GM19035 (cell line): ENCODE data around the gene ZMYND19.
"Not testable (repeated sequence)": the region's sequence is repeated elsewhere in the genome, so short reads cannot be mapped to it uniquely, and the experiment has no call there.

ENCODE experiments used
- ATAC-seq: cut with Tn5 transposase; IDR thresholded peaks from one replicate; pipeline ENCODE4 v1.9.1; 2021; ENCODE audit not compliant: unreplicated experiment

ZMYND19 gene

GRCh38 chr9:137564134-137564533 lies 26.2 kb downstream of the ZMYND19 start:
- no peak for ATAC-seq

- no peak for ATAC-seq
Observed at GRCh38 chr9:137558127-137558526, 32.2 kb downstream of the ZMYND19 start.

DNA sequence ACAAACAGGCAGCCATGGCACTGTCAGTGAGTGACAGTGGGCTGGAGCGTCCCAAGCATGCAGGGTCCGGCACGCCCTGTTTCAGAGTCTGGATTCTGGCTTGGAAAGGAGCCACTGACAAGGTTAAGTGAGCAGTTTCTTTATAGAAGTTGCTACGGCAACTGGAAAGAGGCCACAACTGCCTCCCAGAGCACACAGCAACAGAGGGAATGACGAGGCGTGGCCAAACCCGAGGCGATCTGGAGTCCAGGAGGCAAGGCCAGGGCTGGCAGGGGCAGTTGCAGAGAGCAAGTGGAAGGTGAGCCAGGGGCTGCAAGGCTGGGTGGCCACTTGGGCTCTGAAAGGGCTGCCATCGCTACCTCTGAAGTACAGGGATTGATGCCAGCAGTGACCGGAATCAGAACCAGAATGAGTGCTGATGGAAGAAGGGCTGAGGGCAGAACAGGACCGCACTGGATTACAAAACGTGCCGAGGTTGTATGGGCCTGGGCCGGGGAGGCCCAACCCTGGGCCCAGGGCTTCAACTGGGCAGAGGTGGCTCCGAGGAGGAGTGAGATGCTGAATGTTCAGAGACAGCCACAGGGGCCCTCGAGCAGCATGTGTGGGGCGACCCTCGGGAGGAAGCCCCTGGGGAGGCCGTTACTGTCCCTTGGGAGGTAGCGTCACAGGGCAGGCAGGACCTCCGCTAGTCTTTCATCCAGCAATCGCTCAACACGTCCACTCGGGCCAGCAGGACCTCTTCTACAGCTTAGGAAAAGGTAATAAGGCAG lies 34.1 kb downstream of the ZMYND19 start:
- ATAC-seq, result no peak

DNA sequence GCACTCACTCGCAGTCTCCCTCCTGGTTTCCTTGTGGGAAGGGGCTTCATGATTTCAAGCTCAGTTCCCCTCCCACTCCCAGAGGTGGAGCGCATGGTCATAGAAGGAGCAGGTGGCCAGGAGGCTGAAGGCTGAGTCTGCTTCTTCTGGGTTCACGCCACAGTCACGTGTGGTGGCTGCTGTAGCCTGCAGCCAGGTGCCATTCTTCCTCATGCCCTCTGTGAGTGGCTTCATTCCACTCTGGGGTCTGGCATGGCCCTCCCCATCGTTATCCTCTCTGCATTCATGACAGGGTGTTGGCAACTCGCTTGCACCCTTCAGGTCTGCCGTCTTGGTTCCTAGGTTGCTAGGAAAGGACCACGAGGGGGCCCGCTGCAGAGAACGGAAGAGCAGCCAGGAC lies 35.1 kb downstream of the ZMYND19 start:
- ATAC-seq, result no peak

GRCh38 chr9:137554349-137554748 lies 36.0 kb downstream of the ZMYND19 start:
- no peak for ATAC-seq

DNA sequence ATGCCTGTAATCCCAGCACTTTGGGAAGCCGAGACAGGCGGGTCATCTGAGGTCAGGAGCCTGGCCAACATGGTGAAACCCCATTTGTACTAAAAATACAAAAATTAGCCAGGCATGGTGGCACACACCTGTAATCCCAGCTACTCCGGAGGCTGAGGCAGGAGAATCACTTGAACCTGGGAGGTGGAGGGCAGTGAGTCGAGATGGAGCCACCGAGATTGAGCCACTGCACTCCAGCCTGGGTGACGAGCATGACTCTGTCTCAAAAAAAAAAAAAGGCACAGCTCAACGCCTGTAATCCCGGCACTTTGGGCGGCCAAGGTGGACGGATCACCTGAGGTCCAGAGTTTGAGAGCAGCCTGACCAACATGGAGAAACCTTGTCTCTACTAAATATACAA lies 36.7 kb downstream of the ZMYND19 start:
- not testable (repeated sequence) for ATAC-seq

- peak; percentile 10 for ATAC-seq
Observed at GRCh38 chr9:137552022-137552768, 38.1 kb downstream of the ZMYND19 start.

GRCh38 chr9:137551264-137552021 lies 38.9 kb downstream of the ZMYND19 start, which contains the start of gene MRPL41:
Gene MRPL41 (plus strand): TSS chr9:137551879. CDS start chr9:137552082, 203 bp downstream.
- peak; percentile 80 for ATAC-seq

- not testable (repeated sequence) for ATAC-seq
Observed at GRCh38 chr9:137550958-137551263, 39.4 kb downstream of the ZMYND19 start.

DNA sequence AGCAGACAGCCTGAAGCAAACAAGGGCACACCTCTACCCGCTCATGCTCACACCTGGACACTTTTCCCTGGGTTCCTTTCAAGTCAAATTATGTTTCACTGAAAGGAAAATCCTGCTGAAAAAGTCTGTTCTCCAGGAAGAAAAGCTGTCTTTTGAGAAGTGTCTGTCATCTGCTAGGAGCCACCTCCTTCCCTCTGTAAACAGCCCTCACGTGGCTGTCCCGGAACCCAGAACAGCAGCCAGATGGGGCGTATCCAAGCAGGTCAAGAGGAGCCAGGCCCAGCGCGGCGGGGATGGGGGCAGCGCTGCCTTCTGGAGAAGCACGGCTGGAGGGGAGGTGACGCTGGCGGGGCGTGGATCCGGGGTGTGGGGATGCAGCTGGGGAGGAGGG lies 40.1 kb downstream of the ZMYND19 start, which contains the start of gene PNPLA7:
TSS of gene PNPLA7 (minus strand) at position 172 of the 391 bp plus-strand sequence. CDS start 205 bp downstream, outside the sequence.
- no peak for ATAC-seq

DNA sequence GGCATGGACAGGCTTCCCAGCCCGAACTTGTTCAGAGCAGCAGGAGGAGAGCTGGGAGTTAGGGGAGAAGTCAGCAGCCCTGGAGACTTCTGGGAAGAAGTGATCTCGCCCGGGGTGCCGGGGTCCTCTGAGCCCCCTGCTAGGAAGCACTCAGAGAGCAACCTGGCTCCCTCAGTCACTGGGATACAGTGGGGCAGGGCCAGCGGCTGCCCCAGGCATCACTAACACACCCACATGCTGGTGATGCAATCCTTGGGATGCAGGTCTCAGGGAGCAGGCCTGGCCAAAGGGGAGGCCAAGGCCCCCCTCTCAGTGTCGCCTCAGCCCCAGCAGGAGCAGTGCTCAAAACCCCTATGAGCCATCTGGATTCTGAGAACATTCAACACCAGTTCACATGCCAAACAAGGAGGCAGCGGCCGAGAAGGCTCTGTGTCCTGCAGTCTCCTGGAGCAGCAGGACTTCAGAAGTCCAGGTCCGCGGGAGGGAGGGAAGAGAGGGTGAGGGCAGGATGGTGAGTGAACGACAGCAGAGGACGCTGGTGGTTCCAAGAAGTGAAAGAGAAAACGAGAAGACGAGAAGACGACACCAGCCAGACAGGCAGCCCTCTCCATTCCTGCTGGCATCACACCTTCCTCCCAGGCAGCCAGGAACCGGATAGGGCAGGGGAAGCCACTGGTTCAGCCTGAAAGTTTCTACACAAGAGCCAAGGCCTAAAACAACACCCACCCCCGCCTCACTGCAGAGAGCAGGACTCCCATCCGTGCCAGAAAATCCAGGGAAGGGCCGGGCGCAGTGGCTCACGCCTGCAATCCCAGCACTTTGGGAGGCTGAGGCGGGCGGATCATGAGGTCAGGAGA lies 42.4 kb downstream of the ZMYND19 start:
- no peak for ATAC-seq

- ATAC-seq, result no peak
Observed at GRCh38 chr9:137545123-137545522, 45.2 kb downstream of the ZMYND19 start.

- ATAC-seq, result no peak
Observed at GRCh38 chr9:137544176-137544760, 46.0 kb downstream of the ZMYND19 start.

DNA sequence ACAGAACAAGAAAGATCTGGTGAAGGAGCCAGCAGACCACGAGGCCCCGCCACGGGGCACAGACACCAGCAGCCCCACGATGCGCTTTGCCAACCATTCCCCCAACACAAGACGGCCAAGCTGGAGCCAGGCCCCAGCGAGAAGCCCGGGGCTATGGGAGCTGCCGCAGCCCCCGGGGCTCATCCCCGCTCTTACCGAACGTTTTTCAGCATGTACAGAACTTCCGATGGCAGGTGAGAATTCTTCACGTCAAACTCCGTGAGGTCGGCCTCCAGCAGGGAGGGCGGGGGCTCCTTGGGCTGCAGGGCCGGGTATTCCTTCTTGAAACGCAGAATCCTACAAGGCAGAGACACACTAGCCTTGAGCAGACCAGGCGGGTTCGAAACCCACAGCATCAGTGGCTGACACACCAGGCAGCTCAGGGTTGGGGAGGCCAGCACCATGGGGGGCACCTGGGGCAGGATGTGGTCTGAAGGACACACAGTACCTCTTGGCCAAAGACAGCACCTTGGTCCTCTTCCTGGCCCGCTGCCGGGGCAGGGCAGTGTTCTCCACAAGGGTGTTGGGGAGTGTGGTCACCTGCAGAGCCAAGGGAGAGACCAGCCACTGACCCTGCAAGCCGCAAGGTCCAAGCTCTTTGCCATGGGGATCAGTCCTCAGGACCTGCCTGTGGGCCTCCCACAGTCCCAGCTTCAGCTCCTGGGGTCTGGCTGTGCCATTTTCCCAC lies 46.9 kb downstream of the ZMYND19 start:
- no peak for ATAC-seq

DNA sequence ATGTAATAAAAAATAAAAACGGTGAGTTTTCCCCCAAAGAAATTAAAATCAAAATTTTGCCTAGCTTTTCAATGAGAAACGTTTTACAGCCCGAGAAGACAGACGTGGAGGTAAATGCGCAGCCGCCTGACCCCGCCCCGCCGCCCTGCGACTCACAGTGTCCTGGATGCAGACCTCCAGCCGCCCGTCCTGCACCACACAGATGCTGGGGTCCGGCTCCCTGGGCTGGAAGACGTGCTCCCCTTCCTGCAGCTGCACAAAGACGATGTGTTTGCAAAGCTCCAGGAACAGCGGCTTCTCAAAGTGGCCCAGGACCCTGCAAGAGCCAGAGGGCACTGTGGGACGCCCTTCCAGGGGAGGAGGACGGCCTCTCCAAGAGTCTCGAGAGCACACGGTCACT lies 47.8 kb downstream of the ZMYND19 start:
- no peak for ATAC-seq

DNA sequence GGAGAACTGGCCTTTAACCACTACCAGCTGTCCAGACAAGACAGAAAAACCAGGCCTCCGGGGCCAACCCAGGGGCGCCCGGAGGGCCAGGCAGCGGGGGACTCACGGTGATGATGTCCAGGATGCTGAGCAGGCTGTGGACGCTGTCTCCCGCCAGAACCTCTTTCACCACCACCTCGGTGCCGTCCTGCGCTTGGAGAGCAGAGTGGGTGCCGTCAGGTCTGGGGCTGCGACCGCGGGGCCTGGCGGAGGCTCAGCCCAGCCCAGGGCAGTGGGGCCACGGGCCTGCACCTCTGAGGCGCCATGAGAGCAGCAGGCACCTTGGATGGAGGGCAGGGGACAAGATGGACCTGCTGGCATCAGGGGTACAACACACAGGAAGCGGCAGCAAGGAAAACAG lies 49.8 kb downstream of the ZMYND19 start:
- ATAC-seq, result no peak

DNA sequence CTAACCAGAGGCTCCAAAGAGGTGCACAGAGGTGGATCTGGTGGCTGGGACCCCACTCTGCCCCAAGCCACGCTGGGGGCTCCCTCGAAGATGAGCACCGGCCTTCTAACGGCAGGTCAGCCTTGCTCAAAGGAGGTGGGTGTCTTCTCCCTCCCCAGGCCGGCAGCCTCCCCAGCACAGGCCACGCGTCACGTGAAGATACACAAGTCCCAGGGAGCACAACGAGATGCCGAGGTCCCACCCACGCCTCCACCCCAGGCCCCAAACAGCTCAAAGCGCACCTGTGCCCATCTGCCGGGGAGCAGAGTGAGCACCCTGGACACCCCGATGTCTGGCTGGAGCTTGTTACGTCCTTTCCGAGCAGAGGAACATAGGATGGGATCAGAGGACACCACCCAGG lies 52.3 kb downstream of the ZMYND19 start:
- no peak for ATAC-seq

DNA sequence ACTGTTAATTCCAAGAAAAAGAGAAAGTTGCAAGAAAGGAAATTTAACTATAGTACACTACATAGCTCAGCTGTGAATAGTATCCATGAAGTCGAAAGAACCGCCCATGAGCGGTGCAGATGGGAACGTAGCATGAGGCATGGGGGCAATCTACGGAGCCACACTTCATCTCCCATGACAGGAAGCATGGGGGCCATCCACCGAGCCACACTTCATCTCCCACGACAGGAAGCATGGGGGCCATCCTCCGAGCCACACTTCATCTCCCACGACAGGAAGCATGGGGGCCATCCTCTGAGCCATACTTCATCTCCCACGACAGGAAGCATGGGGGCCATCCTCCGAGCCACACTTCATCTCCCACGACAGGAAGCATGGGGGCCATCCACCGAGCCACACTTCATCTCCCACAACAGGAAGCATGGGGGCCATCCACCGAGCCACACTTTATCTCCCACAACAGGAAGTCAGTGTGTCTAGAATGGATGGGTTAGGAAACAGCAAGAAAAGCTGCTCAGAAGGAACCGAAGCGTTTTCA lies 53.6 kb downstream of the ZMYND19 start:
- not testable (repeated sequence) for ATAC-seq

GRCh38 chr9:137535120-137535428 lies 55.2 kb downstream of the ZMYND19 start:
- ATAC-seq, result no peak
